HL-60 (cell line): ENCODE results near the gene IFFO2.

Experiments
- DNase-seq, 2 experiments: peaks; one replicate each; pipeline ENCODE4 v3.0.0-alpha.2; 2010 to 2020; ENCODE audit warnings: low read depth in 1 of 2, low spot score in 1 of 2
- H3K27ac ChIP-seq: fragments of 250-450 bp; sonication (Bioruptor Pico); replicated peaks from 2 replicates; pipeline ENCODE4 v1.5.1; 2020; ENCODE audit warnings: mild to moderate bottlenecking, moderate library complexity
- H3K27me3 ChIP-seq: fragments of 250-450 bp; sonication (Bioruptor Pico); 2 replicates; pipeline ENCODE4 v1.5.1; 2021; ENCODE audit warnings: mild to moderate bottlenecking, moderate library complexity; ENCODE audit not compliant: insufficient read depth, poor library complexity, severe bottlenecking
- H3K4me3 ChIP-seq: replicated peaks from 2 replicates; pipeline ENCODE4 v1.5.1; 2011; ENCODE audit warnings: mild to moderate bottlenecking, control low read depth, low read length; ENCODE audit not compliant: insufficient read depth
- GABPA ChIP-seq: IDR thresholded peaks from 2 replicates; pipeline ENCODE4 v1.6.1; 2012; ENCODE audit warnings: low read depth
- POLR2AphosphoS5 ChIP-seq: IDR thresholded peaks from 2 replicates; pipeline ENCODE4 v1.6.1; 2012; ENCODE audit warnings: low read depth
- SPI1 ChIP-seq: IDR thresholded peaks from 2 replicates; pipeline ENCODE4 v1.6.1; 2012; ENCODE audit warnings: low read depth, mild to moderate bottlenecking, borderline replicate concordance
- TF ChIP-seq, protein P1 (sequence below): IDR thresholded peaks from one replicate; pipeline ENCODE4 v1.5.1; 2011; ENCODE audit warnings: low read length, control low read depth, inconsistent platforms; ENCODE audit not compliant: insufficient read depth
- TF ChIP-seq, protein P2 (sequence below): IDR thresholded peaks from 2 replicates; pipeline ENCODE4 v1.6.1; 2012; ENCODE audit warnings: low read depth; ENCODE audit not compliant: insufficient replicate concordance

The IFFO2 gene

GRCh38 chr1:18938008-18938706 is 18.3 kb downstream of the IFFO2 start:
- DNase-seq, result no peak
- Histone ChIP-seq H3K4me3 (no peak overlapping the region), H3K27me3 (no peaks in the 10 kb centered on the region), H3K27ac (no peak overlapping the region)
- no peak for TF ChIP-seq GABPA
- TF ChIP-seq, protein P1, sequence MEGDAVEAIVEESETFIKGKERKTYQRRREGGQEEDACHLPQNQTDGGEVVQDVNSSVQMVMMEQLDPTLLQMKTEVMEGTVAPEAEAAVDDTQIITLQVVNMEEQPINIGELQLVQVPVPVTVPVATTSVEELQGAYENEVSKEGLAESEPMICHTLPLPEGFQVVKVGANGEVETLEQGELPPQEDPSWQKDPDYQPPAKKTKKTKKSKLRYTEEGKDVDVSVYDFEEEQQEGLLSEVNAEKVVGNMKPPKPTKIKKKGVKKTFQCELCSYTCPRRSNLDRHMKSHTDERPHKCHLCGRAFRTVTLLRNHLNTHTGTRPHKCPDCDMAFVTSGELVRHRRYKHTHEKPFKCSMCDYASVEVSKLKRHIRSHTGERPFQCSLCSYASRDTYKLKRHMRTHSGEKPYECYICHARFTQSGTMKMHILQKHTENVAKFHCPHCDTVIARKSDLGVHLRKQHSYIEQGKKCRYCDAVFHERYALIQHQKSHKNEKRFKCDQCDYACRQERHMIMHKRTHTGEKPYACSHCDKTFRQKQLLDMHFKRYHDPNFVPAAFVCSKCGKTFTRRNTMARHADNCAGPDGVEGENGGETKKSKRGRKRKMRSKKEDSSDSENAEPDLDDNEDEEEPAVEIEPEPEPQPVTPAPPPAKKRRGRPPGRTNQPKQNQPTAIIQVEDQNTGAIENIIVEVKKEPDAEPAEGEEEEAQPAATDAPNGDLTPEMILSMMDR, result no peak

- Histone ChIP-seq H3K4me3 (no peak overlapping the region), H3K27me3 (no peaks in the 10 kb centered on the region), H3K27ac (no peak overlapping the region)
- no peak for TF ChIP-seq POLR2AphosphoS5
- TF ChIP-seq, protein P1, result no peak
- TF ChIP-seq SPI1, result no peak
- TF ChIP-seq, protein P2, sequence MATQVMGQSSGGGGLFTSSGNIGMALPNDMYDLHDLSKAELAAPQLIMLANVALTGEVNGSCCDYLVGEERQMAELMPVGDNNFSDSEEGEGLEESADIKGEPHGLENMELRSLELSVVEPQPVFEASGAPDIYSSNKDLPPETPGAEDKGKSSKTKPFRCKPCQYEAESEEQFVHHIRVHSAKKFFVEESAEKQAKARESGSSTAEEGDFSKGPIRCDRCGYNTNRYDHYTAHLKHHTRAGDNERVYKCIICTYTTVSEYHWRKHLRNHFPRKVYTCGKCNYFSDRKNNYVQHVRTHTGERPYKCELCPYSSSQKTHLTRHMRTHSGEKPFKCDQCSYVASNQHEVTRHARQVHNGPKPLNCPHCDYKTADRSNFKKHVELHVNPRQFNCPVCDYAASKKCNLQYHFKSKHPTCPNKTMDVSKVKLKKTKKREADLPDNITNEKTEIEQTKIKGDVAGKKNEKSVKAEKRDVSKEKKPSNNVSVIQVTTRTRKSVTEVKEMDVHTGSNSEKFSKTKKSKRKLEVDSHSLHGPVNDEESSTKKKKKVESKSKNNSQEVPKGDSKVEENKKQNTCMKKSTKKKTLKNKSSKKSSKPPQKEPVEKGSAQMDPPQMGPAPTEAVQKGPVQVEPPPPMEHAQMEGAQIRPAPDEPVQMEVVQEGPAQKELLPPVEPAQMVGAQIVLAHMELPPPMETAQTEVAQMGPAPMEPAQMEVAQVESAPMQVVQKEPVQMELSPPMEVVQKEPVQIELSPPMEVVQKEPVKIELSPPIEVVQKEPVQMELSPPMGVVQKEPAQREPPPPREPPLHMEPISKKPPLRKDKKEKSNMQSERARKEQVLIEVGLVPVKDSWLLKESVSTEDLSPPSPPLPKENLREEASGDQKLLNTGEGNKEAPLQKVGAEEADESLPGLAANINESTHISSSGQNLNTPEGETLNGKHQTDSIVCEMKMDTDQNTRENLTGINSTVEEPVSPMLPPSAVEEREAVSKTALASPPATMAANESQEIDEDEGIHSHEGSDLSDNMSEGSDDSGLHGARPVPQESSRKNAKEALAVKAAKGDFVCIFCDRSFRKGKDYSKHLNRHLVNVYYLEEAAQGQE, result no peak
- TF ChIP-seq GABPA, result no peak
- no peak for DNase-seq
These were observed 18.9 kb downstream of the IFFO2 start for GRCh38 chr1:18937539-18937938.

DNA sequence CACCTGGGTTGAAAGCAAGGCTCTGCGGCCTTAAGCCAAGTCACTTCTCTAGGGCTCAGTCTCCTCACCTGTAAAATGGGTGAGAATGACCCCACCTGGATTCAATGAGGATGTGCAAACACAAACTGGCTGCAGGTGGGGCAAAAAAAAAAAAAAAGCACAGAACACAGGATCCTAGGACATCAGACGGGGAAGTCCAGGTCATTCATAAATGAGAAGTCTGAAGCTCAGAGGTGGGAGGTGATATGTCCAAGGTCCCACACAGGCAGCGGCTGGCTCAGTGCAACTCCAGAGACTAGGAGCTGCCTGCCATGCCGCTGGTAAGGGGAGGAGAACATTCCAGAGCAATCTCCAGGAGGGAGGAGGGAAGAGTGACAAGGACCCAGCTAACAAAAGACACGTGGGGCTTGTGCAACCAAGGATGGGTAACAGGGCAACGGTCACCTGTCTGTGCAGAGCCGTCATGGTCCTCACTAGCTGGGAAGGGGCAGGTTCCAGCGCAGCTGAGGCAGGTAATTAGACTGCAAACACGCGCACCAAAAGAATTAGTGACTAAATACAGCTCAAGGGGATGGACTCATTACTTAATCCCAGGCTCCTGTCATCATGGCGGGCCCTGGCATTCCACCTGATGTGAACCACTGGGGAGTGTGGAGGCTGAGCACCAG is 19.5 kb downstream of the IFFO2 start:
- DNase-seq, result no peak
- no peaks in the 10 kb centered on the region for H3K27me3 ChIP-seq
- no peak overlapping the region for H3K27ac ChIP-seq
- no peak overlapping the region for H3K4me3 ChIP-seq
- TF ChIP-seq, protein P1, result no peak
- TF ChIP-seq GABPA (no peak), POLR2AphosphoS5 (no peak), SPI1 (no peak)
- TF ChIP-seq, protein P2, result no peak

GRCh38 chr1:18936471-18936813 is 20.0 kb downstream of the IFFO2 start:
- Histone ChIP-seq H3K27ac (no peak overlapping the region), H3K4me3 (no peak overlapping the region)

More at GRCh38 chr1:18936471-18936813, 20.0 kb downstream of the IFFO2 start:
- no peak for DNase-seq
- no peak for TF ChIP-seq SPI1
- TF ChIP-seq GABPA, result no peak
- TF ChIP-seq, protein P1, result no peak
- TF ChIP-seq POLR2AphosphoS5, result no peak
- no peaks in the 10 kb centered on the region for H3K27me3 ChIP-seq
